Neural crest cell (in vitro differentiated cells): ENCODE results near the gene ATCAY. TPM values are rescaled to one million over a fixed set of nuclear protein-coding genes. Genes with fewer than 3 reads are reported as not detected.
"Not testable (repeated sequence)": the region's sequence is repeated elsewhere in the genome, so short reads cannot be mapped to it uniquely, and the experiment has no call there.

Experiments
- DNase-seq: peaks from one replicate; pipeline ENCODE4 v3.0.0; 2021; ENCODE audit warnings: low read depth, mixed read lengths, low spot score
- H3K27ac Mint-ChIP-seq: one replicate; pipeline ENCODE4 v1.8.0; 2021; ENCODE audit warnings: mild to moderate bottlenecking, mixed read lengths; ENCODE audit not compliant: unreplicated experiment
- H3K27me3 Mint-ChIP-seq: 2 replicates; pipeline ENCODE4 v1.8.0; 2021; ENCODE audit warnings: low read depth, mild to moderate bottlenecking, mixed read lengths
- H3K36me3 Mint-ChIP-seq: 2 replicates; pipeline ENCODE4 v1.8.0; 2021; ENCODE audit warnings: low read depth, mild to moderate bottlenecking, mixed read lengths
- H3K4me1 Mint-ChIP-seq: 2 replicates; pipeline ENCODE4 v1.8.0; 2021; ENCODE audit warnings: mixed read lengths
- H3K4me3 Mint-ChIP-seq: one replicate; pipeline ENCODE4 v1.8.0; 2021; ENCODE audit warnings: mild to moderate bottlenecking, mixed read lengths
- H3K9me3 Mint-ChIP-seq: 2 replicates; pipeline ENCODE4 v1.8.0; 2021; ENCODE audit warnings: mixed read lengths
- CTCF ChIP-seq: fragments of 200-600 bp; sonication (generic); conservative IDR thresholded peaks from 2 replicates; pipeline ENCODE4 v1.5.0; 2021; ENCODE audit warnings: antibody characterized with exemption, mild to moderate bottlenecking
- total RNA-seq: library from RNA; stranded (reverse); gene quantifications from 2 replicates; pipeline ENCODE4 v1.2.1, GENCODE V29; 2021

Gene ATCAY
- total RNA-seq, 1 donor from 2014 or later = 14.2 TPM

GRCh38 chr19:3936506-3937442, 56.3 kb downstream of the ATCAY start:
- TF ChIP-seq CTCF = no peak
- Mint-ChIP-seq H3K9me3 (no peaks in the 10 kb centered on the region), H3K4me1 (no peaks in the 10 kb centered on the region), H3K27ac (no peak overlapping the region), H3K36me3 (no peaks in the 10 kb centered on the region), H3K27me3 (peaks cover 28% of the 10 kb centered on the region), H3K4me3 (no peak overlapping the region)
- no peak for DNase-seq

GRCh38 chr19:3938300-3938950, 57.9 kb downstream of the ATCAY start:
- H3K27ac Mint-ChIP-seq, H3K36me3 Mint-ChIP-seq, H3K4me3 Mint-ChIP-seq, DNase-seq, H3K9me3 Mint-ChIP-seq, H3K4me1 Mint-ChIP-seq: not testable (repeated sequence)
- peaks cover 18% of the 10 kb centered on the region for H3K27me3 Mint-ChIP-seq

- H3K4me1 Mint-ChIP-seq = no peaks in the 10 kb centered on the region
- H3K9me3 Mint-ChIP-seq = no peaks in the 10 kb centered on the region
- no peak for TF ChIP-seq CTCF
- DNase-seq = no peak
- no peak overlapping the region for H3K27ac Mint-ChIP-seq
- H3K4me3 Mint-ChIP-seq = no peak overlapping the region
- no peaks in the 10 kb centered on the region for H3K36me3 Mint-ChIP-seq
- no peaks in the 10 kb centered on the region for H3K27me3 Mint-ChIP-seq
Observed at GRCh38 chr19:3942790-3943409, 62.4 kb downstream of the ATCAY start.

GRCh38 chr19:3944018-3944721, 63.7 kb downstream of the ATCAY start:
- Mint-ChIP-seq H3K27ac (no peak overlapping the region), H3K4me3 (no peak overlapping the region)
- TF ChIP-seq CTCF = no peak

GRCh38 chr19:3945838-3946237, 65.4 kb downstream of the ATCAY start:
- no peak overlapping the region for H3K27ac Mint-ChIP-seq
- no peaks in the 10 kb centered on the region for H3K27me3 Mint-ChIP-seq
- H3K36me3 Mint-ChIP-seq = no peaks in the 10 kb centered on the region

More at GRCh38 chr19:3944018-3944721, 63.7 kb downstream of the ATCAY start:
- Mint-ChIP-seq H3K27me3 (no peaks in the 10 kb centered on the region), H3K36me3 (no peaks in the 10 kb centered on the region), H3K9me3 (no peaks in the 10 kb centered on the region), H3K4me1 (no peaks in the 10 kb centered on the region)
- DNase-seq = no peak

GRCh38 chr19:3947316-3947933, 66.9 kb downstream of the ATCAY start:
- H3K4me1 Mint-ChIP-seq, H3K4me3 Mint-ChIP-seq, H3K36me3 Mint-ChIP-seq, DNase-seq, H3K27ac Mint-ChIP-seq, H3K9me3 Mint-ChIP-seq, H3K27me3 Mint-ChIP-seq: not testable (repeated sequence)

More at GRCh38 chr19:3945838-3946237, 65.4 kb downstream of the ATCAY start:
- Mint-ChIP-seq H3K4me3 (no peak overlapping the region), H3K9me3 (no peaks in the 10 kb centered on the region), H3K4me1 (no peaks in the 10 kb centered on the region)
- TF ChIP-seq CTCF = no peak
- no peak for DNase-seq
